Fibroblast of gingiva (primary cell): ENCODE results near the gene ATG2B.

Experiments
- DNase-seq: peaks from one replicate; pipeline ENCODE4 v3.0.0-alpha.2; 2011; ENCODE audit warnings: low read depth

ATG2B gene

GRCh38 chr14:96309896-96310330, 53.2 kb downstream of the ATG2B start:
- DNase-seq = no peak

- no peak for DNase-seq
These were observed 53.8 kb downstream of the ATG2B start for GRCh38 chr14:96309133-96309895.

- no peak for DNase-seq
These were observed 55.7 kb downstream of the ATG2B start for GRCh38 chr14:96307434-96307833.

- no peak for DNase-seq
These were observed 58.2 kb downstream of the ATG2B start for GRCh38 chr14:96304956-96305355.

GRCh38 chr14:96303981-96304380, 59.2 kb downstream of the ATG2B start:
- DNase-seq = no peak

- DNase-seq = no peak
These were observed 63.7 kb downstream of the ATG2B start for GRCh38 chr14:96299441-96299840.

- no peak for DNase-seq
These were observed 65.1 kb downstream of the ATG2B start for GRCh38 chr14:96297997-96298515.

- DNase-seq = no peak
These were observed 66.1 kb downstream of the ATG2B start for GRCh38 chr14:96297000-96297399.

GRCh38 chr14:96294246-96294645, 68.9 kb downstream of the ATG2B start:
- no peak for DNase-seq

- DNase-seq = no peak
These were observed 75.3 kb downstream of the ATG2B start for GRCh38 chr14:96287856-96288255.

GRCh38 chr14:96286251-96286650, 76.9 kb downstream of the ATG2B start:
- no peak for DNase-seq

GRCh38 chr14:96285667-96286066, 77.5 kb downstream of the ATG2B start:
- no peak for DNase-seq

GRCh38 chr14:96284430-96284829, 78.7 kb downstream of the ATG2B start:
- no peak for DNase-seq

GRCh38 chr14:96284008-96284407, 79.1 kb downstream of the ATG2B start:
- no peak for DNase-seq

- DNase-seq = no peak
These were observed 81.7 kb downstream of the ATG2B start for GRCh38 chr14:96281486-96281885.

- DNase-seq = no peak
These were observed 83.0 kb downstream of the ATG2B start for GRCh38 chr14:96280104-96280503.

GRCh38 chr14:96279564-96279963, 83.6 kb downstream of the ATG2B start:
- DNase-seq = peak; percentile 23

- DNase-seq = no peak
These were observed 85.3 kb downstream of the ATG2B start for GRCh38 chr14:96277890-96278289.

GRCh38 chr14:96275177-96276112, 87.7 kb downstream of the ATG2B start:
- peak; percentile 77 for DNase-seq

GRCh38 chr14:96274543-96274942, 88.6 kb downstream of the ATG2B start:
- peak; percentile 84 for DNase-seq

GRCh38 chr14:96274122-96274521, 89.0 kb downstream of the ATG2B start:
- DNase-seq = no peak

- DNase-seq = no peak
These were observed 89.5 kb downstream of the ATG2B start for GRCh38 chr14:96273629-96274028.
